HepG2 (cell line): ENCODE data around the gene BUD23. TPM values are rescaled to one million over a fixed set of nuclear protein-coding genes. Genes with fewer than 3 reads are reported as not detected.
A peak's percentile ranks its signal among the peaks of the same experiment; 100 is the strongest.

Experiments
- CHD4 ChIP-seq: fragments of 200-600 bp; sonication (generic); IDR thresholded peaks from 2 replicates; pipeline ENCODE4 v1.7.0; 2017; ENCODE audit warnings: mild to moderate bottlenecking, low read length, borderline replicate concordance
- FOXC1 ChIP-seq: sonication (generic); formaldehyde crosslinking; IDR thresholded peaks from 2 replicates; pipeline ENCODE4 v1.8.0; 2022; ENCODE audit warnings: mild to moderate bottlenecking, missing genetic modification reagents, borderline replicate concordance
- GZF1 ChIP-seq: sonication (generic); formaldehyde crosslinking; IDR thresholded peaks from 2 replicates; pipeline ENCODE4 v1.5.1; 2020; ENCODE audit warnings: mild to moderate bottlenecking, missing genetic modification reagents
- HDAC6 ChIP-seq: fragments of 200-600 bp; sonication (generic); IDR thresholded peaks from 2 replicates; pipeline ENCODE4 v1.7.0; 2017; ENCODE audit warnings: mild to moderate bottlenecking, antibody characterized with exemption, low read length, low read depth
- IRX3 ChIP-seq: sonication (generic); formaldehyde crosslinking; IDR thresholded peaks from 2 replicates; pipeline ENCODE4 v1.8.1; 2023; ENCODE audit warnings: mild to moderate bottlenecking, low read depth, missing genetic modification reagents, borderline replicate concordance
- KMT2B ChIP-seq: IDR thresholded peaks from 2 replicates; pipeline ENCODE4 v1.6.1; 2016; ENCODE audit warnings: missing genetic modification reagents, missing compliant biosample characterization
- MTA3 ChIP-seq: sonication (generic); formaldehyde crosslinking; IDR thresholded peaks from 2 replicates; pipeline ENCODE4 v1.4.0; 2020; ENCODE audit warnings: missing genetic modification reagents
- NPAS2 ChIP-seq: sonication (generic); formaldehyde crosslinking; IDR thresholded peaks from 2 replicates; pipeline ENCODE4 v1.8.0; 2022; ENCODE audit warnings: mild to moderate bottlenecking, missing genetic modification reagents, borderline replicate concordance
- PAX8 ChIP-seq: sonication (generic); formaldehyde crosslinking; IDR thresholded peaks from 2 replicates; pipeline ENCODE4 v1.8.0; 2022; ENCODE audit warnings: mild to moderate bottlenecking, missing genetic modification reagents, borderline replicate concordance
- PBX3 ChIP-seq: sonication (generic); formaldehyde crosslinking; IDR thresholded peaks from 2 replicates; pipeline ENCODE4 v1.8.1; 2023; ENCODE audit warnings: missing genetic modification reagents, inconsistent platforms, borderline replicate concordance
- POGZ ChIP-seq: sonication (generic); formaldehyde crosslinking; IDR thresholded peaks from 2 replicates; pipeline ENCODE4 v1.4.0; 2020; ENCODE audit warnings: mild to moderate bottlenecking, missing genetic modification reagents
- SOX5 ChIP-seq: IDR thresholded peaks from 2 replicates; pipeline ENCODE4 v1.6.1; 2016; ENCODE audit warnings: borderline replicate concordance
- SRF ChIP-seq: IDR thresholded peaks from 2 replicates; pipeline ENCODE4 v1.6.1; 2011; ENCODE audit warnings: mild to moderate bottlenecking, low read depth, low read length, moderate library complexity
- TBP ChIP-seq: sonication (generic); formaldehyde crosslinking; IDR thresholded peaks from 2 replicates; pipeline ENCODE4 v1.5.0; 2020; ENCODE audit warnings: missing genetic modification reagents
- YY1 ChIP-seq: IDR thresholded peaks from 2 replicates; pipeline ENCODE4 v1.6.1; 2011; ENCODE audit warnings: low read length, low read depth, moderate library complexity, mild to moderate bottlenecking; ENCODE audit not compliant: insufficient read depth, insufficient replicate concordance
- ZFP82 ChIP-seq: sonication (generic); formaldehyde crosslinking; IDR thresholded peaks from 2 replicates; pipeline ENCODE4 v1.5.1; 2020; ENCODE audit warnings: mild to moderate bottlenecking, missing genetic modification reagents, borderline replicate concordance
- ZNF354B ChIP-seq: sonication (generic); formaldehyde crosslinking; IDR thresholded peaks from 2 replicates; pipeline ENCODE4 v1.8.0; 2022; ENCODE audit warnings: mild to moderate bottlenecking, missing genetic modification reagents
- ZNF468 ChIP-seq: sonication (generic); formaldehyde crosslinking; IDR thresholded peaks from 2 replicates; pipeline ENCODE4 v1.8.0; 2022; ENCODE audit warnings: mild to moderate bottlenecking, moderate library complexity, missing genetic modification reagents
- ZNF776 ChIP-seq: sonication (generic); formaldehyde crosslinking; IDR thresholded peaks from 2 replicates; pipeline ENCODE4 v1.4.0; 2020; ENCODE audit warnings: mild to moderate bottlenecking, missing genetic modification reagents
- ZNF800 ChIP-seq: sonication (generic); formaldehyde crosslinking; IDR thresholded peaks from 2 replicates; pipeline ENCODE4 v1.4.0; 2020; ENCODE audit warnings: missing genetic modification reagents
- ZSCAN21 ChIP-seq: sonication (generic); formaldehyde crosslinking; IDR thresholded peaks from 2 replicates; pipeline ENCODE4 v1.8.0; 2022; ENCODE audit warnings: mild to moderate bottlenecking, missing genetic modification reagents, moderate library complexity, borderline replicate concordance
- ZSCAN5A ChIP-seq: sonication (generic); formaldehyde crosslinking; IDR thresholded peaks from 2 replicates; pipeline ENCODE4 v1.8.0; 2022; ENCODE audit warnings: mild to moderate bottlenecking, missing genetic modification reagents, borderline replicate concordance
- polyA plus RNA-seq, 8 experiments: library from polyadenylated mRNA; depleted of rRNA in 3 of 8; stranded (reverse) in 7 of 8; unstranded in 1 of 8; fragments of >200 nt; fragmentation: Illumina TruSeq in 4 of 8; extraction: Trizol in 4 of 8; gene quantifications; 2 replicates each; pipeline versions ENCODE4 v1.2.1 to v1.2.3, GENCODE V29; 2011 to 2016; ENCODE audit warnings: low read depth in 4 of 8, missing spikeins in 1 of 8, mixed read lengths in 1 of 8; ENCODE audit not compliant: insufficient read depth in 1 of 8
- total RNA-seq, 5 experiments: library from RNA; depleted of rRNA; stranded (reverse); fragments of >200 nt; fragmentation: Illumina TruSeq; extraction: Trizol; gene quantifications; 2 replicates each; pipeline ENCODE4 v1.2.3, GENCODE V29; 2016; ENCODE audit warnings: low read depth in 1 of 5

The BUD23 gene
- total and polyA plus RNA-seq, 2 of the 13 experiments (the other 11 are each of a cell fraction or from before 2014, with no cell fraction given), result 47.5 to 54.5 TPM

GRCh38 chr7:73738612-73739386 is 55.4 kb downstream of the BUD23 start, which contains the start of gene ABHD11 (continued):
- 0 out of 2 replicates have a peak, but pooled peaks have one; percentile 40 for TF ChIP-seq PBX3 (CRISPR knock-in tag)
- TF ChIP-seq HDAC6, result no peak
- peak; percentile 27; the same call in 1 of the 2 replicates for TF ChIP-seq ZFP82
- TF ChIP-seq TBP (CRISPR knock-in tag), result peak; percentile 45; the same call in 1 of the 2 replicates
- no peak; the same call in 1 of the 2 replicates for TF ChIP-seq ZNF800 (CRISPR knock-in tag)
- TF ChIP-seq FOXC1 (CRISPR knock-in tag), result no peak
- TF ChIP-seq KMT2B (CRISPR knock-in tag), result 0 out of 2 replicates have a peak, but pooled peaks have one; percentile 75
- 0 out of 2 replicates have a peak, but pooled peaks have one; percentile 35 for TF ChIP-seq GZF1 (CRISPR knock-in tag)
- TF ChIP-seq ZSCAN5A (CRISPR knock-in tag), result peak; percentile 36; the same call in 1 of the 2 replicates
- no peak for TF ChIP-seq PAX8 (CRISPR knock-in tag)
- TF ChIP-seq SRF, result no peak
- no peak; the same call in 1 of the 2 replicates for TF ChIP-seq IRX3 (CRISPR knock-in tag)
- no peak for TF ChIP-seq NPAS2 (CRISPR knock-in tag)
- TF ChIP-seq ZSCAN21 (CRISPR knock-in tag), result 0 out of 2 replicates have a peak, but pooled peaks have one; percentile 6
- TF ChIP-seq ZNF354B (CRISPR knock-in tag), result no peak
- TF ChIP-seq SOX5 (CRISPR knock-in tag), result peak; percentile 22; the same call in 1 of the 2 replicates
- no peak for TF ChIP-seq MTA3 (CRISPR knock-in tag)
- no peak for TF ChIP-seq CHD4
- TF ChIP-seq POGZ, result peak; percentile 82
- TF ChIP-seq YY1, result peak; percentile 47
- TF ChIP-seq ZNF468 (CRISPR knock-in tag), result no peak
- peak; percentile 65; the same call in 1 of the 2 replicates for TF ChIP-seq ZNF776 (CRISPR knock-in tag)
